ENCODE measurements around the gene SHISAL2A. TPM values are rescaled to one million over a fixed set of nuclear protein-coding genes. Genes with fewer than 3 reads are reported as not detected.

SHISAL2A gene
- polyA plus RNA-seq, 6 donors from 2014 or later, result 7.4 to 19.6 (median 15.7) TPM

- peaks cover 28 to 51% of the 10 kb centered on the region in 2 donors for H3K36me3 Mint-ChIP-seq
- DNase-seq, result no peak
- no peaks in the 10 kb centered on the region for H3K9me3 Mint-ChIP-seq
- H3K27me3 Mint-ChIP-seq, result no peaks in the 10 kb centered on the region
- ATAC-seq (ENCODE audit: low read depth in 2 of 2), result no peak
- H3K27ac Mint-ChIP-seq, result peak overlapping the region in 4 of 6 donors; percentile 34 to 91 (median 69)
- H3K4me3 Mint-ChIP-seq, result peak overlapping the region in 1 of 8 donors; percentile 61
- H3K4me1 Mint-ChIP-seq, result peaks cover 21 to 36% (median 28%) of the 10 kb centered on the region in 3 donors
Measured at GRCh38 chr1:52653207-52653849, 20.4 kb downstream of the SHISAL2A start.

GRCh38 chr1:52654063-52654462 is 21.1 kb downstream of the SHISAL2A start:
- H3K9me3 Mint-ChIP-seq, result no peaks in the 10 kb centered on the region

GRCh38 chr1:52657702-52658101 is 24.7 kb downstream of the SHISAL2A start:
- Mint-ChIP-seq H3K9me3 (no peaks in the 10 kb centered on the region), H3K4me1 (peaks cover 18 to 29% (median 28%) of the 10 kb centered on the region in 3 donors), H3K27ac (peak overlapping the region in 3 of 6 donors; percentile 44 to 93 (median 91)), H3K36me3 (peaks cover 16 to 32% of the 10 kb centered on the region in 2 donors), H3K27me3 (no peaks in the 10 kb centered on the region), H3K4me3 (no peak overlapping the region)
- DNase-seq (no peak), ATAC-seq (ENCODE audit: low read depth in 2 of 2) (no peak)

More at GRCh38 chr1:52654063-52654462, 21.1 kb downstream of the SHISAL2A start:
- no peak for DNase-seq
- H3K4me3 Mint-ChIP-seq, result no peak overlapping the region
- H3K27me3 Mint-ChIP-seq, result no peaks in the 10 kb centered on the region
- H3K36me3 Mint-ChIP-seq, result peaks cover 25 to 44% of the 10 kb centered on the region in 2 donors
- peaks cover 18 to 38% (median 35%) of the 10 kb centered on the region in 3 donors for H3K4me1 Mint-ChIP-seq
- no peak for ATAC-seq (ENCODE audit: low read depth in 2 of 2)
- peak overlapping the region; percentile 24 to 91 (median 49) for H3K27ac Mint-ChIP-seq

DNA sequence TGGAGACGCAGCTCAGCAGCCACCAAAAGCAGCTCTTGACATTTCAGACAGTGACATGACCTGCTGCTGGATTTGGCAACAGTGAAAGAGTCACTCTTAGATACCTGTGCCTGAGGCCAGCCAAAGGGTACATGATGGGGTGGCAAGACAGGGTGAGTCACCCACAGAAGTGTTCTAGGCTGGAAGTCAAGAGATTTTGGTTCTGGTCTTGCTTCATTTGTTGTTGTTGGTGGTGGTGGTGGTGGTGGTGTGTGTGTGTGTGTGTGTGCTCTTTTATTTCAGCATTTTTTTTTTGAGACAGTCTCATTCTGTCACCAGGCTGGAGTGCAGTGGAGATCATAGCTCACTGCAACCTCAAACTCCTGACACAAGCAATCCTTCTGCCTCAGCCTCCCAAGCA is 25.8 kb downstream of the SHISAL2A start:
- Mint-ChIP-seq H3K4me1 (peaks cover 18 to 31% (median 22%) of the 10 kb centered on the region in 3 donors), H3K4me3 (no peak overlapping the region), H3K27me3 (no peaks in the 10 kb centered on the region), H3K36me3 (peaks cover 11 to 25% of the 10 kb centered on the region in 2 donors), H3K9me3 (no peaks in the 10 kb centered on the region), H3K27ac (peak overlapping the region; percentile 33 to 89 (median 56))
- DNase-seq (no peak), ATAC-seq (ENCODE audit: low read depth in 2 of 2) (no peak)

DNA sequence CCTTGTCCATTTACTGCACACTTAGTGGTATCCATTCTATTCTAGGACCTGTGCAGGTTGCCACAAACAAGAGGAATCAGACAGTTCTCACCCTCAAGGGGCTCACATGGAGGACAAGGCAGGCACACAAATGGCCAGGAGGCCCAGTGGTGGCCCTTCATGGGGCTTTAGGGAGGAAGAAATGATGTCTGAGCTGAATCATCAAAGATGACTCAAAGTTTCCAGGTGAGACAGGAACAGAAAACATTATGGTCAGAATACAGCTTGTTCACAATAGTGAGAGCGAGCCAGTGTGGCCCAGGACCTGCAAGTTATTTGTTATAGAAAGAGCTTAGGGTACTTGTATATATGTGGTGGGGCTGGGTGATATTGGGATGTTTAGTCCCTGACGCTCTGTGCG is 26.4 kb downstream of the SHISAL2A start:
- Mint-ChIP-seq H3K4me3 (no peak overlapping the region), H3K27me3 (no peaks in the 10 kb centered on the region), H3K9me3 (no peaks in the 10 kb centered on the region), H3K36me3 (peaks cover 7 to 24% of the 10 kb centered on the region in 2 donors), H3K4me1 (peaks cover 16 to 31% (median 22%) of the 10 kb centered on the region in 3 donors), H3K27ac (peak overlapping the region; percentile 33 to 89 (median 49))
- DNase-seq (no peak), ATAC-seq (ENCODE audit: low read depth in 2 of 2) (no peak)

DNA sequence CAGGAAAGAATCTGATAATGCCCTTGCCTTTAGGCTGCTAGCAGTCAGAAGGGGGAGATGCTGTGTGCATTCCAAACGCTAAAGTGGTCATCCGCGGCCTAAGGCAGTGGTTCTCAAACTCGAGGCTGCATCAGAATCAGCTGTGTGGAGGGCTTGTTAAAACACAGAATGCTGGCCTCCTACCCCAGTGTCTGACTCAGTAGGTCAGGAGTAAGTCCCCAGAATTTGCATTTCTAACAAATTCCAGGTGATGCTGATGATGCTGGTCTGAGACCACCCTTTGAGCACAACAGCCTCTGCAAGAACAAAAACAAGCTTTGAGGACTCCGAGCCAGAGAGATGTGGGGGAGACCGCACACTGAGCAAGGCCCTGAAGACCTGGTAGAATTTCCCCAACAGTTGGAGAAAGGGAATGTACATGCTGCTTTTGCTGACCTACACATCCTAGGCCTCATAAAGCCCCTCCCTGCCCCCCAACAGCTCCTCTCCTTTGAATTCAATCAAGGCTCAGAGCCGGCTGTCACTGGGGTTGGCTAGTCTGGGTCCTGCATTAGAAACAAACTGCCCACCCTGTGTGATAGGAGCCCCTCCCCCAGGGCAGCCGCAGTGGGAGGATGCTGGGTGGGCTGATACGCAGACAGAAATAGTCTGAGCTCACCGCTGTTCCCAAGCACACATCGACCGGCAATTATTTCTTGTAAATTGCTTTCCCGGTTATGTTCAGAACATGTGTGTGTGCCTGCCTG is 27.1 kb downstream of the SHISAL2A start:
- ATAC-seq (ENCODE audit: low read depth in 2 of 2), result no peak
- peak overlapping the region in 5 of 6 donors; percentile 51 to 89 (median 73) for H3K27ac Mint-ChIP-seq
- no peaks in the 10 kb centered on the region for H3K9me3 Mint-ChIP-seq
- no peaks in the 10 kb centered on the region for H3K27me3 Mint-ChIP-seq
- peaks cover 5 to 24% of the 10 kb centered on the region in 2 donors for H3K36me3 Mint-ChIP-seq
- peaks cover 16 to 32% (median 24%) of the 10 kb centered on the region in 3 donors for H3K4me1 Mint-ChIP-seq
- no peak for DNase-seq
- no peak overlapping the region for H3K4me3 Mint-ChIP-seq

GRCh38 chr1:52660807-52661206 is 27.8 kb downstream of the SHISAL2A start:
- Mint-ChIP-seq H3K27ac (peak overlapping the region in 3 of 6 donors; percentile 9 to 81 (median 59)), H3K4me3 (no peak overlapping the region), H3K27me3 (no peaks in the 10 kb centered on the region), H3K4me1 (peaks cover 19 to 35% (median 27%) of the 10 kb centered on the region in 3 donors), H3K9me3 (no peaks in the 10 kb centered on the region), H3K36me3 (peaks cover 5 to 18% of the 10 kb centered on the region in 2 donors)
- DNase-seq (no peak), ATAC-seq (ENCODE audit: low read depth in 2 of 2) (no peak)

DNA sequence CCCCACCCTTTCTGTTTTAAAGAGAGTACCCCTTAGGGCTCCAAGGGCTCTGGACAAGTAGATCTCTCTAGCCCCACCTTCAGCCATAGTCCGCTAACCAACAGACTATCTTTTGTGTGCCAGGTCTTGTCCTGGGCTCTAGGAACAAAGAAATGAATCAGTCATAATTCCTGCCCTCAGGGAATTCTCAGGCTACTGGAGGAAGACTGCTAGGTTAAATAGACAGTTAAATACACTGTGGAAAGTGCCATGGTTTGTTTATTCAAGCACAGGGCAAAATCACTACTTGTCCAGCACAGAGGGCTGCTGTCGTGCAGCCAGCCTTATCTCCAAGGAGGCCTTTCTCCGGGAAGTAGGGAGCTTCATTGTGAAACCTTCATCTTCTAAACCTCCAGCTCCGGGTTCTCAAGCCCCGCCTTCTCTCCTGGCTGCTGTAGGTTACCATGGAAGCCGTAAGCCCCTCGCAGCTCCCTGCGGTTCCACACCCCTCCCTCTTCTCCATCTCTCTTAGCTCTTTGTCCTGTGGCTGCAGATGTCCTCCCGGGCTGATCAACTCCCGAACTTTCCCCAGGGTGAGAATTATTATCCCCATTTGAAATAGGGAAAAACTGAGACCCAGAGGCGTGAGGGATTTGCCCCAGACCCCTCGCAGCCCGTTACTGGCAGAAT is 29.8 kb downstream of the SHISAL2A start:
- H3K27ac Mint-ChIP-seq, result peak overlapping the region in 3 of 6 donors; percentile 87 to 95 (median 92)
- H3K4me1 Mint-ChIP-seq, result peaks cover 21 to 22% (median 21%) of the 10 kb centered on the region in 3 donors
- H3K36me3 Mint-ChIP-seq, result peaks cover 0 to 3% of the 10 kb centered on the region in 2 donors
- no peaks in the 10 kb centered on the region for H3K27me3 Mint-ChIP-seq
- no peaks in the 10 kb centered on the region for H3K9me3 Mint-ChIP-seq
- H3K4me3 Mint-ChIP-seq, result no peak overlapping the region
- ATAC-seq (ENCODE audit: low read depth in 2 of 2), result no peak
- DNase-seq, result no peak

DNA sequence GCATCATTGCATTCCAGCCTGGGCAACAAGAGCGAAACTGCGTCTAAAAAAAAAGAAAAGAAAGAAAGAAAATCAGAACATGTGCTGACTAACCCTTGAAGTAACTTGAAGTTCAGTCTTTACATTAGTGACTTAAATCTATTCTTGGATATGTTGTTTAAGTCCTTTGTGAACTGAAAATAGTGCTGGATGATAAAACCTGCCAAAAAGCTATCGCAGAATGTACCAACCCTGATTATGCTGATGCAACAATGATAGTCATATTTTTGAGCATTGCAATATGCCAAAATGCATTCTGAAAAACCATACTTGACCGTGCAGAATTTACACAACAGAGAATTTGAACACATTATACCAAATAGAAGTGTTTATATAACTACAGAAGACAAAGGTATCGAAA is 30.7 kb downstream of the SHISAL2A start:
- H3K9me3 Mint-ChIP-seq, result no peaks in the 10 kb centered on the region
- H3K36me3 Mint-ChIP-seq, result peaks cover 4 to 6% of the 10 kb centered on the region in 2 donors
- H3K27me3 Mint-ChIP-seq, result no peaks in the 10 kb centered on the region
- ATAC-seq (ENCODE audit: low read depth in 2 of 2) (no peak), DNase-seq (no peak)
- no peak overlapping the region for H3K4me3 Mint-ChIP-seq
- H3K27ac Mint-ChIP-seq, result peak overlapping the region in 2 of 6 donors; percentile 58 to 87
- peaks cover 19 to 22% (median 19%) of the 10 kb centered on the region in 3 donors for H3K4me1 Mint-ChIP-seq

DNA sequence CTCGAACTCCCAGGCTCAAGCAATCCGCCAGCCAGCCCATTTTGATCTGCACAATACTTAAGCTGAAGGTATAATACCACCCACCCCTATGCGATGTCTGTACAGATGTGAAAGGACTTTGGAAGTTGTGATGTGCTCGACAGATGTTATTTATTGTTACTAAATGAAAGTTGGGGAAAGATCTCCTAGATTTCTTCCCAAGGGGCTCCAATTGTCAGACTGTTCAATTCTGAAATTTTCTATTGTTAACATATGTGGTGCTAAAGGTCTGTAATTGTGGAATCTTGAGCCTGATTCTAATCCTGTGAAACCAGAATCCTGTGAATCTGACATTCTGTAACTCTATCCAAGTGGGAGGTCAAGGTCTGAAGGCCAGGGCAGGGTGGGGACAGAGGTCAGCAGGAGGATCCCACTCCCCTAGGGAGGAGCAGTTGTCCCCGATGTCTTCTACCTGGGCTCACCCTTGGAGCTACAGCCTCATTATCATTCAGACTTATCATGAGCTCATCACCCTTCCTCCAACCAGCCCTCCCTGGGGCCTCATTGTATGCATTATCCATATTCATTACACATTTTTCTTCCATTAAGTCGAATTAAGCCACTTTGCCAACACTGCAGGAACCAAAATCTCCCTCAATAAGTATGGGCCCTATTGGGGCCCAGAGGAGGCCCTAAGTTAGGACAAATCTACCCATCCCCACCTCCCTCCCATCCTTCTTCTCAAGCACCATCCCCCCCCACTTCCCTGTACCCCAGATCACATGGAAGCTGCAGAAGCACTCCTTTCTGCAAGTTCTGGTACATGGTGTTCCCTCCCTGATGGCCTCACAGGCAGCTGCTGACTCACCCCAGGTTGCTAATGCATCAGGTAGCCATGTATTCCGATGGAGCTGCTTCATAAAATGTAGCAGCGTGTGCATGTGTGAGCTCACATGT is 32.3 kb downstream of the SHISAL2A start:
- Mint-ChIP-seq H3K4me3 (peak overlapping the region in 1 of 8 donors; percentile 16), H3K27ac (peak overlapping the region in 4 of 6 donors; percentile 42 to 78 (median 50)), H3K27me3 (no peaks in the 10 kb centered on the region), H3K36me3 (peaks cover 7 to 11% of the 10 kb centered on the region in 2 donors), H3K9me3 (no peaks in the 10 kb centered on the region), H3K4me1 (peaks cover 18 to 22% (median 22%) of the 10 kb centered on the region in 3 donors)
- ATAC-seq (ENCODE audit: low read depth in 2 of 2), result no peak
- no peak for DNase-seq

- no peaks in the 10 kb centered on the region for H3K27me3 Mint-ChIP-seq
- no peak for ATAC-seq (ENCODE audit: low read depth in 2 of 2)
- peaks cover 17 to 22% (median 18%) of the 10 kb centered on the region in 3 donors for H3K4me1 Mint-ChIP-seq
- no peak for DNase-seq
- no peak overlapping the region for H3K4me3 Mint-ChIP-seq
- peak overlapping the region in 3 of 6 donors; percentile 15 to 91 (median 77) for H3K27ac Mint-ChIP-seq
- no peaks in the 10 kb centered on the region for H3K9me3 Mint-ChIP-seq
- peaks cover 7 to 15% of the 10 kb centered on the region in 2 donors for H3K36me3 Mint-ChIP-seq
Measured at GRCh38 chr1:52667290-52667689, 34.3 kb downstream of the SHISAL2A start.

- no peaks in the 10 kb centered on the region for H3K9me3 Mint-ChIP-seq
- H3K4me3 Mint-ChIP-seq, result no peak overlapping the region
- peaks cover 16 to 22% (median 16%) of the 10 kb centered on the region in 3 donors for H3K4me1 Mint-ChIP-seq
- H3K36me3 Mint-ChIP-seq, result peaks cover 7 to 16% of the 10 kb centered on the region in 2 donors
- H3K27me3 Mint-ChIP-seq, result no peaks in the 10 kb centered on the region
- no peak for ATAC-seq (ENCODE audit: low read depth in 2 of 2)
- DNase-seq, result no peak
- peak overlapping the region in 1 of 6 donors; percentile 49 for H3K27ac Mint-ChIP-seq
Measured at GRCh38 chr1:52667984-52668383, 35.0 kb downstream of the SHISAL2A start.
